ENCODE data around the gene PRR7. TPM values are rescaled to one million over a fixed set of nuclear protein-coding genes. Genes with fewer than 3 reads are reported as not detected.

The PRR7 gene
- total and polyA plus RNA-seq, 2 experiments from 2014 or later, result 7.6 to 9.7 TPM

GRCh38 chr5:177502886-177503285, 56.3 kb downstream of the PRR7 start:
- Histone ChIP-seq H3K9me2 (ENCODE audit: insufficient read depth) (no peaks in the 10 kb centered on the region), H3K79me2 (replicated peaks; ENCODE audit: insufficient read depth) (no peaks in the 10 kb centered on the region), H3K4me3 (no peak overlapping the region), H3F3A (replicated peaks; ENCODE audit: low read depth) (peaks cover 11% of the 10 kb centered on the region; the same call in 1 of the 2 replicates), H4K20me1 (replicated peaks; ENCODE audit: insufficient read depth) (no peaks in the 10 kb centered on the region; the same call in 1 of the 2 replicates), H2AFZ (no peak overlapping the region), H3K36me3 (ENCODE audit: insufficient read depth) (no peaks in the 10 kb centered on the region), H3K27ac (ENCODE audit: low read depth) (no peak overlapping the region), H3K27me3 (ENCODE audit: insufficient read depth) (peaks cover 22% of the 10 kb centered on the region), H3K4me1 (ENCODE audit: insufficient read depth) (peaks cover 23% of the 10 kb centered on the region), H3K4me2 (no peak overlapping the region)
- H3K36me3 Mint-ChIP-seq (ENCODE audit: low read depth), result peaks cover 14% of the 10 kb centered on the region
- H3K27me3 Mint-ChIP-seq (ENCODE audit: insufficient read depth, low read depth, poor library complexity), result peaks cover 27% of the 10 kb centered on the region
- no peak overlapping the region for H3K27ac Mint-ChIP-seq
- ATAC-seq (no peak), DNase-seq (ENCODE audit: low spot score) (no peak)
- peaks cover 28% of the 10 kb centered on the region for H3K4me1 Mint-ChIP-seq
- H3K4me3 Mint-ChIP-seq, result no peak overlapping the region; the same call in 2 of the 3 replicates
- TF ChIP-seq, protein P1, sequence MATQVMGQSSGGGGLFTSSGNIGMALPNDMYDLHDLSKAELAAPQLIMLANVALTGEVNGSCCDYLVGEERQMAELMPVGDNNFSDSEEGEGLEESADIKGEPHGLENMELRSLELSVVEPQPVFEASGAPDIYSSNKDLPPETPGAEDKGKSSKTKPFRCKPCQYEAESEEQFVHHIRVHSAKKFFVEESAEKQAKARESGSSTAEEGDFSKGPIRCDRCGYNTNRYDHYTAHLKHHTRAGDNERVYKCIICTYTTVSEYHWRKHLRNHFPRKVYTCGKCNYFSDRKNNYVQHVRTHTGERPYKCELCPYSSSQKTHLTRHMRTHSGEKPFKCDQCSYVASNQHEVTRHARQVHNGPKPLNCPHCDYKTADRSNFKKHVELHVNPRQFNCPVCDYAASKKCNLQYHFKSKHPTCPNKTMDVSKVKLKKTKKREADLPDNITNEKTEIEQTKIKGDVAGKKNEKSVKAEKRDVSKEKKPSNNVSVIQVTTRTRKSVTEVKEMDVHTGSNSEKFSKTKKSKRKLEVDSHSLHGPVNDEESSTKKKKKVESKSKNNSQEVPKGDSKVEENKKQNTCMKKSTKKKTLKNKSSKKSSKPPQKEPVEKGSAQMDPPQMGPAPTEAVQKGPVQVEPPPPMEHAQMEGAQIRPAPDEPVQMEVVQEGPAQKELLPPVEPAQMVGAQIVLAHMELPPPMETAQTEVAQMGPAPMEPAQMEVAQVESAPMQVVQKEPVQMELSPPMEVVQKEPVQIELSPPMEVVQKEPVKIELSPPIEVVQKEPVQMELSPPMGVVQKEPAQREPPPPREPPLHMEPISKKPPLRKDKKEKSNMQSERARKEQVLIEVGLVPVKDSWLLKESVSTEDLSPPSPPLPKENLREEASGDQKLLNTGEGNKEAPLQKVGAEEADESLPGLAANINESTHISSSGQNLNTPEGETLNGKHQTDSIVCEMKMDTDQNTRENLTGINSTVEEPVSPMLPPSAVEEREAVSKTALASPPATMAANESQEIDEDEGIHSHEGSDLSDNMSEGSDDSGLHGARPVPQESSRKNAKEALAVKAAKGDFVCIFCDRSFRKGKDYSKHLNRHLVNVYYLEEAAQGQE (IDR thresholded peaks at IDR 0.05; ENCODE audit: unreplicated experiment), result no peak
- no peak for TF ChIP-seq STAT1 (IDR thresholded peaks at IDR 0.05; ENCODE audit: unreplicated experiment)
- TF ChIP-seq ZNF462 (CRISPR knock-in tag; IDR thresholded peaks at IDR 0.05), result no peak
- TF ChIP-seq ZNF114 (CRISPR knock-in tag; IDR thresholded peaks at IDR 0.05), result no peak
- no peak for TF ChIP-seq EZH2phosphoT487 (IDR thresholded peaks at IDR 0.05; ENCODE audit: unreplicated experiment)
- TF ChIP-seq ZNF331 (CRISPR knock-in tag; IDR thresholded peaks at IDR 0.05; ENCODE audit: low read depth), result no peak
- no peak for TF ChIP-seq ETS1 (IDR thresholded peaks at IDR 0.05)
- TF ChIP-seq NANOG (IDR thresholded peaks at IDR 0.05; ENCODE audit: borderline replicate concordance), result no peak
- no peak for TF ChIP-seq JUNB (IDR thresholded peaks at IDR 0.05; ENCODE audit: unreplicated experiment)
- no peaks in the 10 kb centered on the region for H3K9me3 Mint-ChIP-seq

Measured in GM23338 (cell line).